ENCODE measurements around the gene ARL5C.

Gene ARL5C

GRCh38 chr17:39165841-39166349 is at the start of gene ARL5C:
Gene ARL5C, minus strand, starts transcription at chr17:39166161. Its CDS starts 401 bp downstream, at chr17:39165760.
- no peak for DNase-seq

DNA sequence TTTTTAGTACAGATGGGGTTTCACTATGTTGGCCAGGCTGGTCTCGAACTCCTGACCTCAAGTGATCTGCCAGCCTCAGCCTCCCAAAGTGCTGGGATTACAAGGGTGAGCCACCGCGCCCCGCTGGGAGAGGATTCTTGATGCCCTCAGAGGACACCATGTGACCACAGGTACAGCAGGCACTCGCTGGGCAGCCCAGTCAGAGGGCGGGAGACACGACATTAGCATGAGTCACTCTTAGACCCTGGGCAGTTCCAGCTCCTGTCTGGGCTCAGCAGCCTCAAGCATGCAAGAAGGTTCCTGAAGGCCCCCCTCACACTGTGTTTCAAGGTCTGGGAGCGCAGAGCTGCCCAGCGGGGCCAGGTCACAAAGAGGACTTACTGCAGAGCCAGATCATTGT is 47.9 kb upstream of the ARL5C start:
- no peak for DNase-seq

DNA sequence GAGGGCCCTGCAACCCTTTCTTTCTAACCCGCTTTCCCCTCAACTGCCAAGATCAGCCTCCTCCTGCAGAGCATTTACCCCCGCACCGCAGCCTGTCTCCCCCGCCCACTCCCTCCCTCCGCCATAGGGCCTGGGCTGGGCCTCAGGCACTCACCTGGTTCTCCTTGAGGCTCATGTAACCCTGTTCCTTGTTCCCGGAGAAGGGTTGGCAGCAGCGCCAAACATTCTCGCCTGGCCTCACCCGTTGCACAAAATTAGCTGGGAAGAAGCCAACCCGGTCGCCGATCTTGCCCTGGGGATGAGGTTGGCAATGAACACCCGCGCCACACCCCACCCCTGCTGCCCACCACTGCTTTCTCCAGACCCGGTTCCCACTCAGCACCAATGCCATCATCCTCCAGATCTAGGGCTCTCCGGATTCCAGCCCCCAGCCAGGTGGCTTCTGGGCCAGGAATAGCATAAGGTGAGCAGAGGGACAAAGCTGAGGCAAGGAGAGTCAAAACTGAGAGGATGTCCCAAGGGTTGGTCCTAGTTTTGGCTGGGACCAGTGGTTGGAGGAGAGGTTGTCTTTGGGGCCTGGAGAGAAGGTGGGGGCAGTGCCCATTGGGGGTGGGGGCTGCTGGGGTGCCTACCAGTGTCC is 47.0 kb upstream of the ARL5C start:
- DNase-seq: no peak

DNA sequence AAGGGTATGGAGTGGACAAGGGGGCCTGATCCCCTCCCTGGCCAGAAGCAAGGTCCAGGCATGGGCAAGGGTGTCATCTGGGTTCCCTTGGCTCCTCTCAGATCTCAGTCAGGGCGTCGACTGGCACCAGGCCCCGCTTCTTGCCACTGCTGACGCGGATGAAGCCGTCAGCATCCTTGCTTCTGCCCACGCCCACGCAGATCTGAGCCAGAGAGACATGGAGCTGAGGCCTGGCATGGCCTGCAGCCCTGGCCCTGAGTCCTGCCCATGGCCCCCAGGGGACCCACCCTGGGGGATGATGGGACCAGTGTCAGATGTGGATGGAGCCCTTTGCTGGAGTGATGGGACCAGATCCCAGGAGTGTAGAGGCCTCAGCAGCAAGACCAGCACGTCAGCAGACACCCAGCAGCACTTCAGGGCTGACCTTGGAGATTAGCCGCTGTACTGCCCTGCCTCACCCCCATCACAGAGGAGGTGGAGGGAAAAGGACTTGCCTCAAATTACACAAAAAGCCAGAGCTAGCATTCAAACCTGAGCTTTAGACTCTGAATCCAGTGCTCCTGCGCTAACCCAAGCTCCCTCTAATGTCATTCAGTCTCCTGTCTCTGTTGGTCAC is 46.3 kb upstream of the ARL5C start:
- no peak for DNase-seq

GRCh38 chr17:39210093-39210434 is 44.1 kb upstream of the ARL5C start:
- no peak for DNase-seq

DNA sequence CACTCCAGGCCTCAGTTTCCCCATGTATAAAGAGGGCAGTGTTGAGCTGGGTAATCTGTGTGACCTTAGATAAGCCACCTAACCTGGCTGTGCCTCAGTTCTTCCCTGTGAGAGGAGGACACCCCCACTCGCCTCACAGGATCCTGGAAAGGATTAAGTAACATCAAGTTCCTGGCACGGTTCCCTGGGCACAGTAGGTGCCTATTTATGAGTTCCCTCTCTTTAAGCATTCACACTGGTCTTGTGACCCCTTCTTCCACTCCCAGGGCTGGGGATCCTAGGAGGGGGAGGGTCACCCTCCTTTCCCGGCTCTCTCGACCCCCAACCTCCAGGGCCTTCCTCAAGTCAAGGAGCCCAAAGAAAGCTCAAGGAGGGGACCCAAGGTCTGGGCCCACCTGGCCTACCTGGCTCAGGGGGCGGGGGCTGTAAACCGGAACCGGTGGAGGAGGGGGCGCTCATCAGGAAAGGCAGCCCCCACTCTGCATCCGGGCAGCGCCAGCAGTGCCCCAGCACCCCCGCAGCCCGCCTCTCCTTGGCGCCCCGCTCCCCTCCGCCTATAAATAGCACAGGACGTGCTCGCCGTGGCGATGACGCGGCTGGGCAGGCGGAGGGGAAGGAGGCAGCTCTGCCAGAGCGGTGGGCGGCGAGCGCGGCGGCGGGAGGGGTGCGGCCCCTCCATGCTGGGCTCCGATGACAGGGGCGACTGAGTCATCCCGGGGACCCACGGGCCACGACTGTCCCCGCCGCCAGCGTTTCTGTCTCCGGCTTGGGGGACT is 43.5 kb upstream of the ARL5C start:
- DNase-seq: peak; percentile 69

DNA sequence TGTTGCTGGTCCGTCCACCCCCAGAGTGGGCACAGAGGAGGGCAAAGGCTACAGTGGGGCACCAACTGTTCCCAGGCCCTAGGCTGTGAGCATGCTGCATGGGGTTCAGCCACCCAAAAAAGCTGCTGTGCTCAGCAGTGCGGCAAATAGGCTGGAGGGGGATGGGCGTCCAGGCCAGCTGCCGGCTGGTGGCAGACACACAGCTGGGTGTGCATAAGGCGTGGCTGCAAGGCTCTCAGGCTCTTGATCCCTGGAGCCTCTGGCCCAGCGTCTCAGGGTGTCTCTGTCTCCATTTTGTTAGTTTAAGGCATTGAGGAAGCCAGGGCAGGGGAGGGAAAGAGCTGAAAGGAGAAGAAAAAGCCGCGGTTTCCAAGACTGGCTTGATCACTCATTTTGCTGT is 42.9 kb upstream of the ARL5C start:
- DNase-seq: no peak

DNA sequence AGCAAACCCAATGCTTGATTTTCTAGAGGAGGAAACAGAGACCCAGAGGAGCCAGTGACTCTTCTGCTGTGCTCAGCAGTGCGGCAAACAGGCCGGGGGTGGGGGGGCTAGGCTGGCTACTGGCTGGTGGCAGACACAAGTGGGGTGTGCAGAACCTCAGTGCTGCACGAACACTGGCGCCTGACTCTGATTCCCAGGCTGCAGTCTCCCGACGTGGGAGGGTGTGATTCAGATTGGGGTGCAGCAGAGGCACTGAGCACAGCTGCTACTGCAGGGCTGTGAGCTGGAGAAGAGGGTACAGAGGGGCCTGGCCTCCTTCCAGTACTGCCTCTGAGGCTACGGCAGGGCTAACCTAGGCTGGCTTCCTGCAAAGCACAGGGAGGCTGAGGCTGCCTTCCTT is 42.2 kb upstream of the ARL5C start:
- DNase-seq: no peak

DNA sequence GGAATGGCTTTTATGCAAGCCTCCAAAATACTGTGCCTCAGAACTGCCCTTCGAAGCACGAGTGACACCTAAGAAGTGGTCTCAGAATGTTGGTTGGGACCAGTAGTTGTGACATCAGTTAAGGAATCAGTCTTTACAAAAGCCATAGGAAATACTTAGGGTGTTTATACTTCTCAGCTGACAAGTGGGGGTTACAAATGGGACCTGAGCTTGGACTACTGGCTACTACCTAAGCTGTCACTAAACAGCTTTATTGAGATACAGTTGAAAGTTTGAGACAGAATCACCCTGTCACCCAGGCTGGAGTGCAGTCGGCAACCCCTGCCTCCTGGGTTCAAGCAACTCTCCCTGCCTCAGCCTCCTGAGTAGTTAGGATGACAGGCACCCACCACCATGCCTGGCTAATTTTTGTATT is 39.2 kb upstream of the ARL5C start:
- DNase-seq: no peak

- no peak for DNase-seq
Measured at GRCh38 chr17:39204245-39204644, 38.3 kb upstream of the ARL5C start.

GRCh38 chr17:39200957-39201510 is 35.1 kb upstream of the ARL5C start:
- no peak for DNase-seq

DNA sequence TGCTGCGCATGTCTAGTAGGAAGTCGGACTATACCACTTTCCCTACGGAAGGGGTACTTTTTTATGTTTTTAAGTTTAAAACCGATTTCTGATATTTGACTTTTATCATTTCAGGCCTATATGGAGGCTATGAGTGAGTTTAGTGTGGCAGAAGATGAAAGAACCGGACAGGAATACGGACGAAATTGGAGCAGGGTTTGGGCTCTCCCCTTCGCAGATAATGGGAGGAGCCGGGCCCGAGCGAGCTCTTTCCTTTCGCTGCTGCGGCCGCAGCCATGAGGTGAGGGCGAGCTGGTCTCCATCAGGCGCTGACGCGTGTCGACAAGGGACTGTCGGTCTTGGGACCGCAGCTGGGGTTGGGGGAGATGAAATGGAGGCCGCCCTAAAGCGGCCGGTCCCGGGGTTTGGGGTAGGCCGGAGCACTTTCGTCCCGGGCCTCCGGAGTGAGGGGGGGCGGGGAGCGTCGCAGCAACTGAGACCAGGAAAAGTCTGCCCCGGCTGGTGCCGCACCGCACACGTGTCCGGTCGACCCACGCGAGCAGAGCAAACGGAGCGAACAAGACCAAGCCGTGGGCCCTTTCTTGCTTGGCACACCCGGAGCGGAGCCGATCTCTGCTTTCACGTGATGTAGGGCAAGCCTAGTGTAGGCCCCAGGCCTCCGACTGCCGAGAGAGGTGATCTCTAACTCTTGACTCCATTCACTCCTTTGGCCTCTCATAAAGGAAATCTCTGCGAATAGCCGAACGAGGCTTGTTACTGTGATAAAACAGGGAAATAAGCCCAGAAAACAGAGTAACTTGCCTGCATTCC is 34.3 kb upstream of the ARL5C start, which contains the start of gene RPL19:
TSS of gene RPL19 (plus strand) at position 214 of the 810 bp plus-strand sequence. CDS start at position 276, 62 bp downstream.
- DNase-seq: no peak

- peak; percentile 94 for DNase-seq
Measured at GRCh38 chr17:39199820-39200069, 33.8 kb upstream of the ARL5C start.

- DNase-seq: no peak
Measured at GRCh38 chr17:39198186-39198566, 32.2 kb upstream of the ARL5C start.

- DNase-seq: peak; percentile 75
Measured at GRCh38 chr17:39197380-39198185, 31.6 kb upstream of the ARL5C start, which contains the start of gene CACNB1. Gene CACNB1, minus strand, starts transcription at chr17:39197669. Its CDS starts 174 bp downstream, at chr17:39197495.

- no peak for DNase-seq
Measured at GRCh38 chr17:39196808-39197291, 30.9 kb upstream of the ARL5C start.

- DNase-seq: no peak
Measured at GRCh38 chr17:39196241-39196807, 30.4 kb upstream of the ARL5C start.

GRCh38 chr17:39195568-39196160 is 29.7 kb upstream of the ARL5C start:
- no peak for DNase-seq

DNA sequence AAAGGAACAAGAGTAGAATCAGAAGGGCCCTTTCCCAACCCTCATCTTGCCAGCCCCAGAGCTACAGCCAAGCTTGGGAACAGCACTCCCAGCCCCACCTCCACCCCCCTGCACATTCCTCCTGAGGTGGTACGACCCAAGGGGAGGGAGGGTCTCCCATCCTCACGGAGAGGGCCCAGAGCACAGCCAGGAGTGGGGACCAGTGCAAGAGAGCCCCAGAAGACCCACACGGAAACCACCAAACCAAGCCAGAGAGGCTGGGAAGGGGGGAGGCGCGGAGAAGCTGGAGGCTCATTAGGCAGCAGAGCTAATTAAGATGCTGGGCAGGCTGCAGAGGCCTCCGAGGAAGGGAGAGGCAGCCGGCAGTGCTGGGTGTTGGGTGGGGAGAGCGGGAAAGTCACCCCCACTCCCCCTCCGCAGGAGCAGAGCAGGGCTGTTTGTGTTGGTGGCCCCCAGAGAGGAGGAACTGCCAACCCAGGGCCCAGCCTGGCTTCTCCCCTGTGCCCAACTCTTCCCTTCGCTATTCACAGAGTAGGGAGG is 29.1 kb upstream of the ARL5C start:
- DNase-seq: no peak

GRCh38 chr17:39194089-39194984 is 28.4 kb upstream of the ARL5C start:
- peak; percentile 59 for DNase-seq
